ENCODE results near the gene SS18.

SS18 gene

GRCh38 chr18:26059357-26059756 lies 31.1 kb downstream of the SS18 start (continued):
- TF ChIP-seq PATZ1 (CRISPR knock-in tag; IDR thresholded peaks at IDR 0.05; ENCODE audit: borderline replicate concordance) = no peak

GRCh38 chr18:26057344-26057773 lies 33.1 kb downstream of the SS18 start:
- TF ChIP-seq CSRNP3 (CRISPR knock-in tag; IDR thresholded peaks at IDR 0.05) (no peak), ZFP3 (CRISPR knock-in tag; IDR thresholded peaks at IDR 0.05) (no peak), CREB5 (CRISPR knock-in tag; IDR thresholded peaks at IDR 0.05; ENCODE audit: low read depth) (no peak), SNAI2 (CRISPR knock-in tag; IDR thresholded peaks at IDR 0.05) (no peak), PPARA (CRISPR knock-in tag; IDR thresholded peaks at IDR 0.05; ENCODE audit: borderline replicate concordance) (no peak), OSR1 (CRISPR knock-in tag; IDR thresholded peaks at IDR 0.05) (no peak), TOX (CRISPR knock-in tag; IDR thresholded peaks at IDR 0.05; ENCODE audit: borderline replicate concordance) (no peak), ZNF70 (CRISPR knock-in tag; IDR thresholded peaks at IDR 0.05) (no peak), POU6F1 (CRISPR knock-in tag; IDR thresholded peaks at IDR 0.05; ENCODE audit: borderline replicate concordance, low read depth) (no peak), BACH2 (CRISPR knock-in tag; IDR thresholded peaks at IDR 0.05; ENCODE audit: borderline replicate concordance) (no peak)
- ATAC-seq = no peak; the same call in 2 of the 3 replicates

- ATAC-seq = no peak
- TF ChIP-seq OSR1 (CRISPR knock-in tag; IDR thresholded peaks at IDR 0.05) (no peak), BACH2 (CRISPR knock-in tag; IDR thresholded peaks at IDR 0.05; ENCODE audit: borderline replicate concordance) (no peak)
Observed at GRCh38 chr18:26056291-26056690, 34.1 kb downstream of the SS18 start.

GRCh38 chr18:26052505-26052904 lies 37.9 kb downstream of the SS18 start:
- ATAC-seq = no peak
- TF ChIP-seq ZNF70 (CRISPR knock-in tag; IDR thresholded peaks at IDR 0.05) = no peak
- no peak for TF ChIP-seq BACH2 (CRISPR knock-in tag; IDR thresholded peaks at IDR 0.05; ENCODE audit: borderline replicate concordance)
- TF ChIP-seq ISL1 (CRISPR knock-in tag; IDR thresholded peaks at IDR 0.05) = no peak
- TF ChIP-seq TSHZ2 (CRISPR knock-in tag; IDR thresholded peaks at IDR 0.05) = no peak
- TF ChIP-seq ARNTL (CRISPR knock-in tag; IDR thresholded peaks at IDR 0.05; ENCODE audit: borderline replicate concordance, low read depth) = no peak
- no peak for TF ChIP-seq CSRNP3 (CRISPR knock-in tag; IDR thresholded peaks at IDR 0.05)
- TF ChIP-seq ZNF8 (CRISPR knock-in tag; IDR thresholded peaks at IDR 0.05) = no peak
- TF ChIP-seq CREB5 (CRISPR knock-in tag; IDR thresholded peaks at IDR 0.05; ENCODE audit: low read depth) = no peak
- no peak for TF ChIP-seq OSR1 (CRISPR knock-in tag; IDR thresholded peaks at IDR 0.05)
- no peak for TF ChIP-seq TCF4 (CRISPR knock-in tag; IDR thresholded peaks at IDR 0.05; ENCODE audit: borderline replicate concordance)
- no peak for TF ChIP-seq SNAI2 (CRISPR knock-in tag; IDR thresholded peaks at IDR 0.05)

Measured in SK-N-SH treated with all-trans-retinoic acid at 6 μM for 48 hours (cell line).